ENCODE data around the gene FFAR3.

FFAR3 gene

DNA sequence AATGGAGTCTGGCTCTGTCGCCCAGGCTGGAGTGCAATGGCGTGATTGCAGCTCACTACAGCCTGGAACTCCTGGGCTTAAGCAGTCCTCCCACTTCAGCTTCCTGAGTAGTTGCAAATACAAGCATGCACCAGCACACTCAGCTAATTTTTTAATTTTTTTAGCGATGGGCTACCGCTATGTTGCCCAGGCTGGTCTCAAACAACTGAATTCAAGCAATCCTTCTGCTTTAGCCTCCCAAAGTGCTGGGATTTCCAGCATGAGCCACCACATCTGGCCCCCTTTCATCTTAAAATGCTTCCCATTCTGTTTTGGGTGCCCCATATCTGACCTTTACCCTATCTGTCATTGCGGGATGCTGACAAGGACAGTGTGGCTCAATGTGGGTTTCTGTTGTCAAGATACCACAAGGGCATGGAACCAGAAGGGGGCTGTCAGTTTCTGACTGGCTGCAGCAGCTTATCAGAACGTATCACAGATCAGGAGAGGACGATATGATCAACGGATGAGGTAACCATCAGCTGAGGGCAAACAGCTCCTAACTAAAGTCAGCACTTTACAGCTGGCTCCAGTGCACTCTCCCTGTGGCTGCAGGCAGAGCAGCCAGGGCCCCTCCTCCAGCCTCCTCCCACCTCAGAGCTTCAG, 45.0 kb downstream of the FFAR3 start:
- no peaks in the 10 kb centered on the region for H3K4me1 ChIP-seq (ENCODE audit: insufficient read depth, low read length)
- no peak overlapping the region for H3K4me3 ChIP-seq (ENCODE audit: low read depth in 1 of 2, low read length in 2 of 2)
- H3K27me3 ChIP-seq (ENCODE audit: insufficient read depth, low read length, poor library complexity), result peaks cover 3% of the 10 kb centered on the region
- H4K20me1 ChIP-seq (ENCODE audit: insufficient read depth, low read length), result no peaks in the 10 kb centered on the region
- H3K27ac ChIP-seq (ENCODE audit: low read length), result no peak overlapping the region
- H2AFZ ChIP-seq (ENCODE audit: low read depth, low read length), result no peak overlapping the region
- no peaks in the 10 kb centered on the region for H3K9me3 ChIP-seq (ENCODE audit: insufficient read depth, low read length, severe bottlenecking)
- no peak overlapping the region for H3K4me2 ChIP-seq (ENCODE audit: insufficient read depth, low read length)
- DNase-seq (no peak), ATAC-seq (ENCODE audit: insufficient read depth, low read depth) (no peak)
- H3K9ac ChIP-seq (ENCODE audit: low read depth, low read length), result no peak overlapping the region
- no peak for TF ChIP-seq EZH2 (IDR thresholded peaks at IDR 0.05; ENCODE audit: borderline replicate concordance, low read depth, low read length, severe bottlenecking)
- TF ChIP-seq, protein P1, sequence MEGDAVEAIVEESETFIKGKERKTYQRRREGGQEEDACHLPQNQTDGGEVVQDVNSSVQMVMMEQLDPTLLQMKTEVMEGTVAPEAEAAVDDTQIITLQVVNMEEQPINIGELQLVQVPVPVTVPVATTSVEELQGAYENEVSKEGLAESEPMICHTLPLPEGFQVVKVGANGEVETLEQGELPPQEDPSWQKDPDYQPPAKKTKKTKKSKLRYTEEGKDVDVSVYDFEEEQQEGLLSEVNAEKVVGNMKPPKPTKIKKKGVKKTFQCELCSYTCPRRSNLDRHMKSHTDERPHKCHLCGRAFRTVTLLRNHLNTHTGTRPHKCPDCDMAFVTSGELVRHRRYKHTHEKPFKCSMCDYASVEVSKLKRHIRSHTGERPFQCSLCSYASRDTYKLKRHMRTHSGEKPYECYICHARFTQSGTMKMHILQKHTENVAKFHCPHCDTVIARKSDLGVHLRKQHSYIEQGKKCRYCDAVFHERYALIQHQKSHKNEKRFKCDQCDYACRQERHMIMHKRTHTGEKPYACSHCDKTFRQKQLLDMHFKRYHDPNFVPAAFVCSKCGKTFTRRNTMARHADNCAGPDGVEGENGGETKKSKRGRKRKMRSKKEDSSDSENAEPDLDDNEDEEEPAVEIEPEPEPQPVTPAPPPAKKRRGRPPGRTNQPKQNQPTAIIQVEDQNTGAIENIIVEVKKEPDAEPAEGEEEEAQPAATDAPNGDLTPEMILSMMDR (IDR thresholded peaks at IDR 0.05; ENCODE audit: borderline replicate concordance, extremely low read depth, low read length, poor library complexity, severe bottlenecking), result no peak
- no peaks in the 10 kb centered on the region for H3K36me3 ChIP-seq (ENCODE audit: insufficient read depth, low read length)
- no peaks in the 10 kb centered on the region for H3K79me2 ChIP-seq (ENCODE audit: insufficient read depth, low read length)

DNA sequence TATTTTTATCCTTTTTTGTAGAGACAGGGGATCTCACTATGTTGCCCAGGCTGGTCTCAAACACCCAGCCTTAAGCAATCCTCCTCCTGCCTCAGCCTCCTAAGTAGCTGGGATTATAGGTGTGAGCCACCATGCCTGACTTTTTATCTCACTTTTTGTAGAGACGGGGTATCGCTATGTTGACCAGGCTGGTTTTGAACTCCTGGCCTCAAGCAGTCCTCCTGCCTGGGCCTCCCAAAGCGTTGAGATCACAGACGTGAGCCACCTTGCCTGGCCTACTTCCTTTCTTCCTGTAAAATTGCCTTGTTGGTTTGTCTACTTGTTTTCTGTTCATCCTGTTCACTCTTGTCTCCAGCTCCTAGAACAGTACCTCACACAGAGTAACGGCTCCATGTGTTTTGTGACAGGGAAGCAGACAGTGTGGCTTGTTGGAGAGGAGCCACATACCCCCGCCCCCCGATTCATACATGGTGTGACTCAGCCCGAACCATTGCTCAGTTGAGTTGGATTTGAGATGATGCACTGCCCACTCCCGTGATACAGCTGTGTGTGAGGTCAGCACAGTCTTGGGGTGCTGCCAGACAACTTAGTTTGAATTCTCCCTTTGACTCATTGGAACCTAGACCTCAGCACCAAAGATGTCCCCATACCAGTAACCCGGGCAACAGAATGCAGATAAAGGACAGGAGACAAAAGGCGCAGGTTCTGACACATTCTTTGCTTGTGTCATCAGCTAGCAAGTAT, 46.8 kb downstream of the FFAR3 start:
- no peak overlapping the region for H3K4me2 ChIP-seq (ENCODE audit: insufficient read depth, low read length)
- no peaks in the 10 kb centered on the region for H4K20me1 ChIP-seq (ENCODE audit: insufficient read depth, low read length)
- no peaks in the 10 kb centered on the region for H3K4me1 ChIP-seq (ENCODE audit: insufficient read depth, low read length)
- no peak overlapping the region for H3K9ac ChIP-seq (ENCODE audit: low read depth, low read length)
- no peak overlapping the region for H3K27ac ChIP-seq (ENCODE audit: low read length)
- no peaks in the 10 kb centered on the region for H3K9me3 ChIP-seq (ENCODE audit: insufficient read depth, low read length, severe bottlenecking)
- no peak for DNase-seq
- H3K4me3 ChIP-seq (ENCODE audit: low read depth in 1 of 2, low read length in 2 of 2), result no peak overlapping the region
- H3K79me2 ChIP-seq (ENCODE audit: insufficient read depth, low read length), result no peaks in the 10 kb centered on the region
- no peaks in the 10 kb centered on the region for H3K36me3 ChIP-seq (ENCODE audit: insufficient read depth, low read length)
- no peaks in the 10 kb centered on the region for H3K27me3 ChIP-seq (ENCODE audit: insufficient read depth, low read length, poor library complexity)
- TF ChIP-seq, protein P1 (IDR thresholded peaks at IDR 0.05; ENCODE audit: borderline replicate concordance, extremely low read depth, low read length, poor library complexity, severe bottlenecking), result no peak
- TF ChIP-seq EZH2 (IDR thresholded peaks at IDR 0.05; ENCODE audit: borderline replicate concordance, low read depth, low read length, severe bottlenecking), result no peak
- no peak for ATAC-seq (ENCODE audit: insufficient read depth, low read depth)
- no peak overlapping the region for H2AFZ ChIP-seq (ENCODE audit: low read depth, low read length)

DNA sequence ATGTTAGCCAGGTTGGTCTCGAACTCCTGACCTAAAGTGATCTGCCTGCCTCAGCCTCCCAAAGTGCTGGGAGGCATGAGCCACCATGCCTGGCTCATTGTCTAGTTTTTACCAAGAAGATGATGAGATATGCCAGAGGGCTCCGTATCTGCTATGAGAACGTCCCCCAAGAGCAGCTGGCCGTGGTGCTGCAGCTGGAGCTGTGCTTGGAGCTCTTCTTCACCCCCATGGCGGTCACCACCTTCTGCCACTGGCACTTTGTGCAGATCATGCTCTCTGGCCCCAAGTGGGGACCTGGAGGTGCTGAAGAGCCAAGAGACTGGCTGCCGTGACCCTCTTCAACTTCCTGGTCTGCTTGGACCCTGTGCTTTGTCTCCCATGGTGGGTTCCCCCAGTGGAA, 49.4 kb downstream of the FFAR3 start:
- TF ChIP-seq, protein P1 (IDR thresholded peaks at IDR 0.05; ENCODE audit: borderline replicate concordance, extremely low read depth, low read length, poor library complexity, severe bottlenecking), result no peak
- TF ChIP-seq EZH2 (IDR thresholded peaks at IDR 0.05; ENCODE audit: borderline replicate concordance, low read depth, low read length, severe bottlenecking), result no peak
- Histone ChIP-seq H4K20me1 (ENCODE audit: insufficient read depth, low read length) (no peaks in the 10 kb centered on the region), H3K9me3 (ENCODE audit: insufficient read depth, low read length, severe bottlenecking) (no peaks in the 10 kb centered on the region), H3K79me2 (ENCODE audit: insufficient read depth, low read length) (no peaks in the 10 kb centered on the region), H3K9ac (ENCODE audit: low read depth, low read length) (no peak overlapping the region), H3K4me3 (ENCODE audit: low read depth in 1 of 2, low read length in 2 of 2) (no peak overlapping the region), H3K4me2 (ENCODE audit: insufficient read depth, low read length) (no peak overlapping the region), H3K27ac (ENCODE audit: low read length) (no peak overlapping the region), H3K4me1 (ENCODE audit: insufficient read depth, low read length) (no peaks in the 10 kb centered on the region), H2AFZ (ENCODE audit: low read depth, low read length) (no peak overlapping the region), H3K36me3 (ENCODE audit: insufficient read depth, low read length) (no peaks in the 10 kb centered on the region), H3K27me3 (ENCODE audit: insufficient read depth, low read length, poor library complexity) (no peaks in the 10 kb centered on the region)
- ATAC-seq (ENCODE audit: insufficient read depth, low read depth) (no peak), DNase-seq (no peak)

All from DND-41 (cell line).